Activated CD8-positive, alpha-beta memory T cell treated with anti-CD3 and anti-CD28 coated beads for 36 hours (primary cell): Measurements from ENCODE around the gene MRPS6. TPM values are rescaled to one million over a fixed set of nuclear protein-coding genes. Genes with fewer than 3 reads are reported as not detected.

Experiments
- CTCF ChIA-PET: fragments of 350-600 bp; sonication (Branson Sonifier 250); formaldehyde crosslinking; loops from one replicate; lab custom pipeline; 2021; ENCODE audit warnings: antibody characterized with exemption; lab: Charles Lee
- POLR2A ChIA-PET: fragments of 350-600 bp; sonication (Branson Sonifier 250); formaldehyde crosslinking; loops from one replicate; lab custom pipeline; 2021; ENCODE audit warnings: antibody characterized with exemption; lab: Charles Lee
- total RNA-seq, 2 experiments: library from RNA; stranded (reverse); gene quantifications; one replicate each; pipeline ENCODE4 v1.2.3, GENCODE V29; 2021

The MRPS6 gene
- total RNA-seq, 2 experiments from 2014 or later, result 138 to 144 TPM

GRCh38 chr21:34091032-34091431 is 17.7 kb downstream of the MRPS6 start:
- POLR2A ChIA-PET, result interaction anchor here (1.8 kb wide), 1 partner anchor 9 kb away, joined by 4 read pairs; no protein-coding TSS in a partner anchor

DNA sequence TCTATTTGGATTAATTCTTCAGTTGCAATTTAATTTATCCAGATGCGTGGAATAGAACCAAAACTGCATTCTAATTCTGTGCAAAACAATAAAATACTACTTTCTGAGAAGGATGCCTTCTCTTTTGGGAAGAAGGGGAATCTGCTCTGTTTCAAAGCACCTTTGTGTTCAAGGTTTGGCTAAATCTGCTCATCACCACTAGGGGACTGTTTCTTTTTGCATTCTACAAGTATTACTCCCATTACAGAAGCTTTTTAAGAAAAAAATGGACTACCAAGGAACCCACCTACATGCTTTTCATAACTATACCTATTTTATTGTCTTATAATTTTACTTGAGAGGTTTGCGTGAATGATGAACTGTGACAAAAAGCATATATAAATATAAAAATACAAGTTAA is 18.2 kb downstream of the MRPS6 start:
- POLR2A ChIA-PET, result no interaction called here
- CTCF ChIA-PET, result interaction anchor here (1.2 to 2.0 kb wide), 2 partner anchors 9 to 167 kb away, joined by 3 to 11 read pairs; no protein-coding TSS in a partner anchor

More at GRCh38 chr21:34091032-34091431, 17.7 kb downstream of the MRPS6 start:
- CTCF ChIA-PET, result interaction anchor here (2.0 kb wide), 1 partner anchor 167 kb away, joined by 11 read pairs; no protein-coding TSS in a partner anchor

- ChIA-PET CTCF (interaction anchor here (0.7 to 2.0 kb wide), 4 partner anchors 9 to 168 kb away, joined by 3 to 11 read pairs (median 3); no protein-coding TSS in a partner anchor), POLR2A (no interaction called here)
Observed at GRCh38 chr21:34092262-34092921, 19.0 kb downstream of the MRPS6 start.

DNA sequence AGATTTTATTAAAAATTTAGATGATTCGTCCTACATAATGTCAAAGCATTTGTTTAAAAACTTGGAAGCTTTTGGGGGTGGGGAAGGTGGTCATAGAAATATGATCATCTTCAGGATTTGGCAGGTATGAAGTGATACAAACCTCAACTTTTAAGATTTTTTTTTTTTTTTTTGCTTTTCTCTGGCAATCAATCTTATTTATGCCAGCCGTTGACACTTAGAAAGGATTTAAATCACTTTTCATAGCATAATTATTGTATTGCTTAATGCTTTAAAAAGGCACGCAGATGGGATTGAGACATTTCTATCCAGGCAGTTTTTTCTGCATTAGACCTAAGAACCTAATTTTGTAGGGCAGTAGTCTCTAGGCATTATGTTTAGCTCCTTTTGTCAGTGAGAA is 19.7 kb downstream of the MRPS6 start:
- ChIA-PET POLR2A (no interaction called here), CTCF (interaction anchor here (0.7 to 2.0 kb wide), 3 partner anchors 16 to 169 kb away, joined by 3 to 11 read pairs (median 3); no protein-coding TSS in a partner anchor)

GRCh38 chr21:34094949-34095348 is 21.6 kb downstream of the MRPS6 start:
- CTCF ChIA-PET, result no interaction called here
- POLR2A ChIA-PET, result no interaction called here

DNA sequence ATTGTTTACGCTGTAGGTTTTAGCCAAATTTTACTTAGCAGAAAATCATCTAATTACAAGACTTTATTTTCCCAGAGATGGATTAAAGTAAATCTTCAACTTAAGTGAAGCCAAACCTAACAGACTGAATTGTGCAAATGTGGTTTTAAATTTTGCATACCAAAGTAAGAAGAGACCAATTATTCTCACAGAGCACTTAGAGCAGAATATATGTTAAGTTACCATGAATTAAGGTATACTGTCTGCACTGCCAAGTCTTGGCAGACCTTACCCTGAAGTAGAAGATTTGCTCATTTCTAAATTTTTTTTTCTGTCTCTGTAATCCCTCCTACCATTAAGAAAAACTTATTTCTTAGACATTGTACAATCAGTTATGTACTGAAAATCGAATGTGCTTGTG is 24.1 kb downstream of the MRPS6 start:
- ChIA-PET CTCF (no interaction called here), POLR2A (interaction anchor here (0.6 kb wide), 1 partner anchor 160 kb away, joined by 4 read pairs; no protein-coding TSS in a partner anchor)

DNA sequence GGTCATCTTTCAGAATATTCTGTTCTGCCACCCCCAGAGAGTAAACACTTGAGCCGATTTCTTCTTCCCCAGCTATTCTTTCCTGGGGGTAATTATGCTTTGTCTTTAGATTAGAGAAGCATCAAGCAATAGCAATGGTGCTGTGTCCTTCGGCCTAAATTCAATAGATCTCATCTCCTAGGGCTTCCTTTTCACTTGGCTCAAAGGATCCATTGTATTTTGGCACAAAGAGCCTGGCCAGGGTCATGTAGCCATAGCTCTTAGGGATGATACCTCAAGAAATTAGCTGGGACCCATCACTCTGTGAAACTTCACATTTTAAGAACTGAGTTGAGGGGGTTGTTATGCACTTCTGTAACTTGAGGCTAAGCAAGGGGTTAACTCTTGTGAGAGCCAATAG is 27.0 kb downstream of the MRPS6 start:
- ChIA-PET CTCF (interaction anchor here (1.0 to 1.6 kb wide), 2 partner anchors 8 to 176 kb away, joined by 3 read pairs; no protein-coding TSS in a partner anchor), POLR2A (interaction anchor here (1.4 kb wide), 1 partner anchor 10 kb away, joined by 4 read pairs; no protein-coding TSS in a partner anchor)

DNA sequence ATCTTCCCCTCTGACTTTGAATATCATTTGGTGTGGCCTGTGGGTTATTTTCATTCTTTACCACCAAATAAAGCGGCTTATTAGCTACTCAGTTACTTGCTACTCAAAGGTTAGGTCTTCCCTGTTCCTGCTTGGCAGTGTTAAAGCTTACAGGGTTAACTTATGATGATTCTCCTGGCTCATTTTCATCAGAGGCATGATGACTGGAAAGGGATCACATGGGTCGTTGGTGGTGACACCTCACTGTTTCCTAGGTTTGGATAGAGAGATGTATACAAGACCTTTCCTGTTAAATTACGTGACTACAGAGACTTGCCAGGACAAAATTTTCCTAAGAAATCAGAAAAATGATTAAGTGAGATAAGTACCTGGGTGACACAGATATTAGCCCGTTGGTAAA is 27.4 kb downstream of the MRPS6 start:
- POLR2A ChIA-PET, result interaction anchor here (0.7 to 1.4 kb wide), 2 partner anchors 10 to 176 kb away, joined by 4 read pairs; no protein-coding TSS in a partner anchor
- CTCF ChIA-PET, result interaction anchor here (1.0 to 1.6 kb wide), 2 partner anchors 9 to 176 kb away, joined by 3 read pairs; no protein-coding TSS in a partner anchor

DNA sequence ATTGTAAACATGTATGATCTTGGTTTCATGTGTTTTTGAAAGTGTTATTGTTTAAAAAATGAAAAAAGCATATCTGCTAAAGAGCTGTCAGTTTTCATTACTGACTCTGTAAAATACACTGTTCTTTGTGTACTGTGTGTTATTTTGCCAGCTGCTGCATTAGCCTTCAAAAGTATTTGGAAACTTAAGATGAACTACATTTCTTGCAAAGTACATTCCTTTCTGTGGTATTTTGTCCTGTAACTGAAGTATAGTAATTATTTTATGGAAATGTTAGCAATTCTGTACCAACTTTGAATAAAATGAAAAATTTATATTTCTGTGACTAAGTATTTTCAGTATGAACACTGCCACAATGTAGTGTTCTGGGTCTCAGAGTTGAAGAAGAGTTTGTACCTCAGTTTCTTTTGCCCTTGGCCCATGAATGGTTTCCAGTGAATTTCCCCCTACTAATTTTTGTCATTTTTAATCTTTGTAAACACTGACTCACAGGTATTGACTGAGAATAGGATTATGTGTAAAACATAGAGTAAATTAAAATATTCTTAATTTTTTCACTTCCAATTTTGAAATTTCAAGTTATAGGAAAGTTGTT is 32.7 kb downstream of the MRPS6 start:
- ChIA-PET CTCF (no interaction called here), POLR2A (no interaction called here)

DNA sequence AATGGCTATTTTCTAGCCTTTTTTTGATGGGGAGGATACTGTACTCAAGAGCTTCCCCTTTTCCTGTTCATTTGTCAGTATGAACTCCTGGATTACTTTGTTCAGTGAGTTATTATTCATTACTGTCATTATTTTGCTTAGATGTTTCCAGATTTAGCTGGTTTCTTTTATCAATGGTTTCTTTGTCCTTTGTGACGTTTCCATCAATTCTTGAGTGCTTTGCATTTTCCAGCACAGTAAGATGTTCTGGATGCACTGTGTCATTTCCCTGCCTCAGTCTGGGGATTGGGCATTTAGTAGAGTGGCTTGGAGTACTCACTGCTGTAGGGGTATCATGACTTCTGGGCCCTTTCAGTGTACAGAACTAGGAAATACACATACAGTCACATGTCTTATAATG is 34.2 kb downstream of the MRPS6 start:
- CTCF ChIA-PET, result no interaction called here
- POLR2A ChIA-PET, result no interaction called here

DNA sequence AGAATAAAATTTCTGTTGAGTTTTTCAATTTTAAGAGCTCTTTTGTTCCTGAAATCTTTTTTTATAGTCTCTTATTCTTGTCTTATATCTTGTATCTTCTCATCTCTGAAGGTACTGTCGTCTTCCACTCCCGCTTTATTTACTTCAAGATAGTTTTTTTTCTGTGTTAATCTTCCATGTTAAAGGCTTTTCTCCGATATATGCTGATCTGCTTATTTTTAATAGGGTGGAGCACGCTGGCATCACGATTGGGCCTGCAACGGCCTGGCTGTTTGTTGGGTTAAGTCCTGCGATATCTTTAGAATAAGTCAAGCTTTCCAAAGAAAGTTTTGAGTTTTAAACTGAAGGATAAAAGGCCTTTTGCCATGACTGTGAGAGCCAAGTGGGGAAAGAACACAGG is 35.7 kb downstream of the MRPS6 start:
- ChIA-PET POLR2A (no interaction called here), CTCF (interaction anchor here (1.3 kb wide), 1 partner anchor 16 kb away, joined by 3 read pairs; no protein-coding TSS in a partner anchor)

DNA sequence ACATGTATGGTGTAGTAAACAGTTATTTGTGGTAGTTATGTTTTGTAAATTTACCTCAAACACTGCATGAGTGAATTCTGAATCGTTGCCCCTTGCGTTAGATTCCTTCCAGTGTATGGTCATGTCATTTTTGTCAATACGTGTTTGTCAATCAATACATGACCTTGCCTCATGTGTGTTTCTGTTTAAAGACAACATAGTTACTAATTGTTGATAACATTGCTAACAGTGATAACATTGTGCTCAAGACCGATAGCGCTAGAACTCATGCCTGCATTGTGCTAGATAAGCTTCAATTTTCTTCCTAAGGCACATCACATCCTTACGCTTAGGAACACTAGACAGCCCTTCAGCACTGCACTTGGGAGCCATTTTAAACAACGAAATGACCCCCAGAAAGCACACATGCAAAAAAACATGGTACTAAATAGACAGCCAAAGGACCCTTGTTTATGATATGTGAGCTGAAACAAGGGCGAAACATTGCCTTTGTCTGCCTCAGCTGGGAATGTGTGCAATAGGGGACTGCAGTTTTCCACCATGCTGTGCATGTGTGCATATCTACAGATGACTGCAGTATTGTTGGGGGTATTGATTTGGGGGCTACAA is 37.3 kb downstream of the MRPS6 start:
- CTCF ChIA-PET, result no interaction called here
- POLR2A ChIA-PET, result no interaction called here

GRCh38 chr21:34112316-34113033 is 39.1 kb downstream of the MRPS6 start:
- ChIA-PET POLR2A (interaction anchor here (0.6 kb wide), 1 partner anchor 67 kb away, joined by 3 read pairs; no protein-coding TSS in a partner anchor), CTCF (interaction anchor here (1.2 kb wide), 1 partner anchor 189 kb away, joined by 3 read pairs; no protein-coding TSS in a partner anchor)

- ChIA-PET POLR2A (no interaction called here), CTCF (interaction anchor here (0.8 to 1.2 kb wide), 5 partner anchors 27 to 234 kb away, joined by 3 read pairs; no protein-coding TSS in a partner anchor)
Observed at GRCh38 chr21:34113842-34114241, 40.5 kb downstream of the MRPS6 start.

- ChIA-PET CTCF (interaction anchor here (0.5 kb wide), 1 partner anchor 154 kb away, joined by 5 read pairs; no protein-coding TSS in a partner anchor), POLR2A (no interaction called here)
Observed at GRCh38 chr21:34115160-34115559, 41.8 kb downstream of the MRPS6 start.

- POLR2A ChIA-PET, result no interaction called here
- CTCF ChIA-PET, result interaction anchor here (0.6 kb wide), 1 partner anchor 479 kb away, joined by 3 read pairs; no protein-coding TSS in a partner anchor
Observed at GRCh38 chr21:34116569-34116968, 43.2 kb downstream of the MRPS6 start.

- ChIA-PET POLR2A (no interaction called here), CTCF (no interaction called here)
Observed at GRCh38 chr21:34120867-34121266, 47.5 kb downstream of the MRPS6 start.

GRCh38 chr21:34122047-34122446 is 48.7 kb downstream of the MRPS6 start:
- ChIA-PET POLR2A (no interaction called here), CTCF (interaction anchor here (1.3 kb wide), 1 partner anchor 11 kb away, joined by 3 read pairs; no protein-coding TSS in a partner anchor)

GRCh38 chr21:34123609-34124008 is 50.2 kb downstream of the MRPS6 start:
- CTCF ChIA-PET, result interaction anchor here (0.5 kb wide), 1 partner anchor 158 kb away, joined by 3 read pairs; no protein-coding TSS in a partner anchor
- POLR2A ChIA-PET, result no interaction called here
